Naive thymus-derived CD4-positive, alpha-beta T cell (primary cell): Measurements from ENCODE around the gene OR5D18. TPM values are rescaled to one million over a fixed set of nuclear protein-coding genes. Genes with fewer than 3 reads are reported as not detected.
"Not testable (repeated sequence)": the region's sequence is repeated elsewhere in the genome, so short reads cannot be mapped to it uniquely, and the experiment has no call there.

Experiments
- ATAC-seq: fragments of 150-1000 bp; cut with Tn5 transposase; 2 replicates; pipeline ENCODE4 v1.10.0; 2021; ENCODE audit warnings: mild to moderate bottlenecking, moderate library complexity
- CTCF ChIA-PET: fragments of 350-600 bp; sonication (Branson Sonifier 250); formaldehyde crosslinking; loops from one replicate; lab custom pipeline; 2021; ENCODE audit warnings: antibody characterized with exemption; lab: Charles Lee
- POLR2A ChIA-PET: fragments of 350-600 bp; sonication (Branson Sonifier 250); formaldehyde crosslinking; loops from one replicate; lab custom pipeline; 2021; ENCODE audit warnings: antibody characterized with exemption, inconsistent platforms; lab: Charles Lee
- DNase-seq, 9 donors: peaks; one replicate each; pipeline versions ENCODE4 v3.0.0 to v3.0.0-alpha.2; 2020 to 2022; ENCODE audit warnings: mixed read lengths in 1 of 9
- H3K27ac ChIP-seq: one replicate; pipeline ENCODE4 v1.7.0; 2013; ENCODE audit warnings: mild to moderate bottlenecking, low read depth, low read length, moderate library complexity
- H3K27me3 ChIP-seq, 2 donors: one replicate each; pipeline ENCODE4 v1.7.0; 2013; ENCODE audit warnings: low read length in 2 of 2, mild to moderate bottlenecking in 2 of 2, moderate library complexity in 2 of 2; ENCODE audit not compliant: control insufficient read depth in 2 of 2, insufficient read depth in 2 of 2
- H3K36me3 ChIP-seq, 3 experiments: 1 replicate in 2 of 3; 2 replicates in 1 of 3; pipeline ENCODE4 v1.7.0; 2013; ENCODE audit warnings: low read length in 3 of 3, mild to moderate bottlenecking in 3 of 3, moderate library complexity in 1 of 3; ENCODE audit not compliant: insufficient read depth in 3 of 3, control insufficient read depth in 2 of 3
- H3K4me1 ChIP-seq, 2 donors: one replicate each; pipeline ENCODE4 v1.7.0; 2013; ENCODE audit warnings: low read length in 2 of 2, mild to moderate bottlenecking in 2 of 2, moderate library complexity in 1 of 2; ENCODE audit not compliant: control insufficient read depth in 2 of 2, insufficient read depth in 2 of 2
- H3K4me3 ChIP-seq: 2 replicates; pipeline ENCODE4 v1.7.0; 2013; ENCODE audit warnings: mild to moderate bottlenecking, low read length
- H3K9me3 ChIP-seq, 3 experiments: 1 replicate in 2 of 3; 2 replicates in 1 of 3; pipeline ENCODE4 v1.7.0; 2013; ENCODE audit warnings: low read length in 3 of 3; ENCODE audit not compliant: control insufficient read depth in 2 of 3
- H3K27ac Mint-ChIP-seq, 9 donors: one replicate each; pipeline ENCODE4 v1.8.0; 2020 to 2022; ENCODE audit warnings: mixed read lengths in 9 of 9, mild to moderate bottlenecking in 8 of 9, moderate library complexity in 5 of 9, inconsistent platforms in 2 of 9
- H3K27me3 Mint-ChIP-seq, 5 donors: one replicate each; pipeline ENCODE4 v1.8.0; 2021 to 2022; ENCODE audit warnings: mixed read lengths in 5 of 5, mild to moderate bottlenecking in 1 of 5
- H3K36me3 Mint-ChIP-seq, 5 donors: one replicate each; pipeline ENCODE4 v1.8.0; 2020 to 2022; ENCODE audit warnings: mixed read lengths in 5 of 5, mild to moderate bottlenecking in 3 of 5, inconsistent platforms in 1 of 5
- H3K4me1 Mint-ChIP-seq, 7 donors: one replicate each; pipeline ENCODE4 v1.8.0; 2020 to 2022; ENCODE audit warnings: mixed read lengths in 7 of 7, mild to moderate bottlenecking in 3 of 7, inconsistent platforms in 1 of 7
- H3K4me3 Mint-ChIP-seq, 10 donors: one replicate each; pipeline ENCODE4 v1.8.0; 2020 to 2022; ENCODE audit warnings: mild to moderate bottlenecking in 10 of 10, mixed read lengths in 10 of 10, moderate library complexity in 6 of 10, inconsistent platforms in 2 of 10
- H3K9me3 Mint-ChIP-seq, 11 donors: one replicate each; pipeline ENCODE4 v1.8.0; 2020 to 2022; ENCODE audit warnings: mixed read lengths in 11 of 11, mild to moderate bottlenecking in 4 of 11, inconsistent platforms in 1 of 11, moderate library complexity in 1 of 11
- intact Hi-C, 2 donors: fragments of 100-400 bp; cut with micrococcal nuclease; formaldehyde crosslinking; loops; one replicate each; pipeline ENCODE4 v1.15.1; 2023
- polyA plus RNA-seq, 2 donors: library from polyadenylated mRNA; unstranded; fragments of 300-500 nt; fragmentation: Illumina TruSeq; gene quantifications; one replicate each; pipeline ENCODE4 v1.2.3, GENCODE V29; 2021
- total RNA-seq, 6 experiments: library from RNA in 5 of 6; stranded (reverse) in 5 of 6; gene quantifications; 1 replicate in 5 of 6; 2 replicates in 1 of 6; pipeline ENCODE4 v1.2.3 and lab custom pipeline; 2021 to 2026

Gene OR5D18
- total and polyA plus RNA-seq, 7 experiments from 2014 or later, result not detected

- Mint-ChIP-seq H3K27me3 (no peaks in the 10 kb centered on the region), H3K4me3 (no peak within 1 kb of the TSS), H3K27ac (no peak within 1 kb of the TSS), H3K4me1 (no peaks in the 10 kb centered on the region), H3K9me3 (peaks cover 0 to 14% (median 6%) of the 10 kb centered on the region in 11 donors), H3K36me3 (no peaks in the 10 kb centered on the region)
- ChIA-PET POLR2A (no interaction called here), CTCF (no interaction called here)
- DNase-seq (no peak), ATAC-seq (no peak)
- no peaks in the 10 kb centered on the region for H3K9me3 ChIP-seq
- H3K27me3 ChIP-seq, result no peaks in the 10 kb centered on the region
- no peak within 1 kb of the TSS for H3K4me3 ChIP-seq
- H3K36me3 ChIP-seq, result no peaks in the 10 kb centered on the region
- intact Hi-C loops, result no loop called here
- H3K27ac ChIP-seq, result no peak within 1 kb of the TSS
- H3K4me1 ChIP-seq, result no peaks in the 10 kb centered on the region
Observed at GRCh38 chr11:55826919-55827318, 7.5 kb downstream of the OR5D18 start, which contains the start of gene OR5L2. OR5L2 (plus strand) TSS chr11:55827219; CDS start chr11:55827219, 0 bp downstream.

DNA sequence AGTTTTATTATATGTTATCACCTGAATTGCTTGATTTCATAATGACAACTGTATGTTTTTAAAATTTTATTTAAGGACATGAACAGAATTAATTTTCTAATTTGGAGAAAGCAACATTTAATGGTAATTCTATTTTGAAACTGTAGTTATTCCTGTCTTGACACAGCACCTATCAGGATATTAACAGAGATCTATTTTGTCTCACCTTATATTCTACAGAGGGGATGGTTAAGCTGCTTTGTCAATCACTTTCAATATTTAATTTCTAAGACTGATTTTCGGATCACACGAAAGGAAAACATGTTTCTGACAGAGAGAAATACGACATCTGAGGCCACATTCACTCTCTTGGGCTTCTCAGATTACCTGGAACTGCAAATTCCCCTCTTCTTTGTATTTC is 19.0 kb downstream of the OR5D18 start, which contains the start of gene OR5D16:
Gene OR5D16 (plus strand): TSS at position 301 of the 400 bp plus-strand sequence. CDS start 0 bp downstream, at position 301.
- H3K27ac Mint-ChIP-seq, result no peak within 1 kb of the TSS
- Histone ChIP-seq H3K27me3 (no peaks in the 10 kb centered on the region), H3K9me3 (no peaks in the 10 kb centered on the region), H3K36me3 (no peaks in the 10 kb centered on the region), H3K4me3 (no peak within 1 kb of the TSS), H3K4me1 (no peaks in the 10 kb centered on the region), H3K27ac (no peak within 1 kb of the TSS)
- ChIA-PET CTCF (no interaction called here), POLR2A (no interaction called here)
- no peaks in the 10 kb centered on the region for H3K27me3 Mint-ChIP-seq
- DNase-seq (no peak), ATAC-seq (no peak)
- intact Hi-C loops, result no loop called here
- no peak within 1 kb of the TSS for H3K4me3 Mint-ChIP-seq
- H3K9me3 Mint-ChIP-seq, result peaks cover 1 to 34% (median 10%) of the 10 kb centered on the region in 11 donors
- H3K4me1 Mint-ChIP-seq, result no peaks in the 10 kb centered on the region
- no peaks in the 10 kb centered on the region for H3K36me3 Mint-ChIP-seq

GRCh38 chr11:55847453-55847852 is 28.0 kb downstream of the OR5D18 start:
- intact Hi-C loops, result no loop called here
- no peak overlapping the region for H3K4me3 Mint-ChIP-seq
- Histone ChIP-seq H3K9me3 (no peaks in the 10 kb centered on the region), H3K4me1 (no peaks in the 10 kb centered on the region), H3K4me3 (no peak overlapping the region), H3K27me3 (no peaks in the 10 kb centered on the region), H3K27ac (no peak overlapping the region), H3K36me3 (no peaks in the 10 kb centered on the region)
- no peaks in the 10 kb centered on the region for H3K36me3 Mint-ChIP-seq
- H3K9me3 Mint-ChIP-seq, result peaks cover 0 to 34% (median 7%) of the 10 kb centered on the region in 11 donors
- no peak for DNase-seq
- no peaks in the 10 kb centered on the region for H3K27me3 Mint-ChIP-seq
- CTCF ChIA-PET, result no interaction called here
- POLR2A ChIA-PET, result no interaction called here
- no peak for ATAC-seq
- H3K27ac Mint-ChIP-seq, result no peak overlapping the region
- no peaks in the 10 kb centered on the region for H3K4me1 Mint-ChIP-seq

DNA sequence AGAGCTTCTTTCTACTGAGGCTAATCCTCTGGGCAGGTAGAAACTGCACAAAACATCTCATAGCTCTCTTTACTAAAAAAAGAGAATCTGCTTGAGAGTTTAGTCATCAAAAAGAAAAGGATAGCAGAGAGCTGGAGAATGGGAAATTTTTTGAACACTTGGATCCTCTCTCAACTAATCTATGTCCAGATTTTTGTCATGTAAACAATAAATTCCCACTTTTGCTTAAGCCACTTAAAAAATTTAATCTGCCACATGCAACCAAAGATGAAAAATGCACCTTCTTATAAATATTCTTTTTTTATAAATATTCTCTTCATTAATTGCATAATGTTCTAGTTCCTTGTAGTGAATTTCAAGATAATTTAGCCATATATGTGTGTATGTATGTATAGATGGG is 29.6 kb downstream of the OR5D18 start:
- Histone ChIP-seq H3K9me3 (no peaks in the 10 kb centered on the region), H3K4me1 (no peaks in the 10 kb centered on the region), H3K27me3 (no peaks in the 10 kb centered on the region), H3K36me3 (no peaks in the 10 kb centered on the region), H3K27ac (no peak overlapping the region), H3K4me3 (no peak overlapping the region)
- no peak overlapping the region for H3K4me3 Mint-ChIP-seq
- ATAC-seq (no peak), DNase-seq (no peak)
- ChIA-PET POLR2A (no interaction called here), CTCF (no interaction called here)
- no peaks in the 10 kb centered on the region for H3K27me3 Mint-ChIP-seq
- no peak overlapping the region for H3K27ac Mint-ChIP-seq
- peaks cover 0 to 36% (median 11%) of the 10 kb centered on the region in 11 donors for H3K9me3 Mint-ChIP-seq
- H3K4me1 Mint-ChIP-seq, result no peaks in the 10 kb centered on the region
- intact Hi-C loops, result no loop called here
- H3K36me3 Mint-ChIP-seq, result no peaks in the 10 kb centered on the region

DNA sequence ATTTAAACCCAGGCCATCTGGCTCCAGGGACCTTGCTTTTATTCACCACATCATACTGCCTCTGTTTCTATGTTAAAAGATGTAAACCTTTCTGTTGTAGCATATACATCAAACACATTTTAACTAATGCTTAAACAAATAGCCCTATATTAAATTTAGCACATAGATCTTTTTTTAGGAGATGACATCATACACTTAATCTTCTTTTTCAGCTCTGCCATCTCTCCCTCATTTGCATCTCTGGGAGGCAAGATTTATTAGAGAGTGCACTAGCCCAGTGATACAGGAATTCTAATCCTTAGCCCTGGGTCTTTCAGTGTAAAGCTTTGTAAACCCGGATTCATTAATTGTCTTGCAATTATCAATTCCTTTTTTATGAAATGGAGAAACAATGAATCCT is 32.7 kb downstream of the OR5D18 start:
- no peaks in the 10 kb centered on the region for H3K36me3 Mint-ChIP-seq
- intact Hi-C loops, result no loop called here
- Histone ChIP-seq H3K27ac (no peak overlapping the region), H3K9me3 (no peaks in the 10 kb centered on the region), H3K27me3 (no peaks in the 10 kb centered on the region), H3K4me1 (no peaks in the 10 kb centered on the region), H3K4me3 (no peak overlapping the region), H3K36me3 (no peaks in the 10 kb centered on the region)
- H3K27me3 Mint-ChIP-seq, result no peaks in the 10 kb centered on the region
- ATAC-seq (no peak), DNase-seq (no peak)
- POLR2A ChIA-PET, result no interaction called here
- peaks cover 0 to 31% (median 13%) of the 10 kb centered on the region in 11 donors for H3K9me3 Mint-ChIP-seq
- CTCF ChIA-PET, result no interaction called here
- H3K4me3 Mint-ChIP-seq, result no peak overlapping the region
- no peak overlapping the region for H3K27ac Mint-ChIP-seq
- H3K4me1 Mint-ChIP-seq, result no peaks in the 10 kb centered on the region

DNA sequence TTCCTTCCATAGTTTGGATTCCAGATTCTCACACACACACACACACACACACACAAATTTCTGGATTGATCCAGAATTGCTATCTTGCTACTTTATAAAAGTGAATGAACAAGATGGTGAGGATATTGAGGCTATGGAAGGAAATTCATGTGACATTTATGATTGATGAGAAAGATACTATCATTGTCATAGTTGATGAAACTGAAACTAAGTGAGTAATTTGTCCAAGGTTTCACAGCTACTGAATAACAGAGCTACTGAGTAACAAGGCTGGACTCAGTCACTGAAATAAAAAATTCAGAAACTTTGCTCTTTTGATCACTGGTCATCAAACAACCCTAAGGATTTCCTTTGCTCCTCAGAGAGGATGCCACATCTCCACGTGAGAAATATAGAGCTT is 35.3 kb downstream of the OR5D18 start:
- intact Hi-C loops, result no loop called here
- H3K4me1 Mint-ChIP-seq, result no peaks in the 10 kb centered on the region
- Histone ChIP-seq H3K9me3 (no peaks in the 10 kb centered on the region), H3K27me3 (no peaks in the 10 kb centered on the region), H3K36me3 (no peaks in the 10 kb centered on the region), H3K4me3 (no peak overlapping the region), H3K4me1 (no peaks in the 10 kb centered on the region), H3K27ac (no peak overlapping the region)
- ATAC-seq (no peak), DNase-seq (no peak)
- ChIA-PET POLR2A (no interaction called here), CTCF (no interaction called here)
- no peak overlapping the region for H3K27ac Mint-ChIP-seq
- peaks cover 0 to 33% (median 12%) of the 10 kb centered on the region in 11 donors for H3K9me3 Mint-ChIP-seq
- H3K4me3 Mint-ChIP-seq, result no peak overlapping the region
- H3K27me3 Mint-ChIP-seq, result no peaks in the 10 kb centered on the region
- no peaks in the 10 kb centered on the region for H3K36me3 Mint-ChIP-seq

DNA sequence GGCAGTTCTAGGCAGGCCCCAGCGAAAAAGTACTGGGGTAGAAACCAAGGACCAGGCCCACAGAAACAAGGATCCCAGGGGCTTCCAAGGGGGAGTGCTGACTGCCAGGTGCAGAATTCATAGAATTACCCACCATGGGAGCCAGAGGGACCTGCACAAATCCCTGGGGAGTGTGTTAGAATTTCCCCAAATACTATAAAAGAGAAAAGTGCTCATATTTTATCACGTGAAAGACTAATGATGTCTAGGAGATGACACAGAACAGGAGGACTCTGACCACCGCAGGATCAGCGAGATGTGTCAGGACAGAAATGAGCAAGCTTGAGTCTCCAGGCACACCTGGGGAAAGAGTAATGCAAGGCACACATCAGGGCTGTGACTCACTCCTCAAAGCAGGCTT is 47.9 kb downstream of the OR5D18 start:
- CTCF ChIA-PET, H3K27ac ChIP-seq, POLR2A ChIA-PET, H3K27ac Mint-ChIP-seq, ATAC-seq, H3K4me3 Mint-ChIP-seq, intact Hi-C loops, H3K36me3 ChIP-seq, H3K27me3 ChIP-seq, H3K4me1 Mint-ChIP-seq, H3K4me3 ChIP-seq, DNase-seq, H3K4me1 ChIP-seq, H3K9me3 ChIP-seq, H3K36me3 Mint-ChIP-seq, H3K27me3 Mint-ChIP-seq: not testable (repeated sequence)
- H3K9me3 Mint-ChIP-seq, result peaks cover 0 to 31% (median 12%) of the 10 kb centered on the region in 11 donors
